ENCODE results near the gene APC. TPM values are rescaled to one million over a fixed set of nuclear protein-coding genes. Genes with fewer than 3 reads are reported as not detected.

APC gene
- total and polyA plus RNA-seq, 2 of the 13 experiments (the other 11 are each of a cell fraction or from before 2014, with no cell fraction given) = 6.1 to 19.0 TPM

- no peak overlapping the region for H2AFZ ChIP-seq (ENCODE audit: low read length)
- H3K9ac ChIP-seq (ENCODE audit: insufficient read depth, low read depth, low read length) = no peak overlapping the region
- no peaks in the 10 kb centered on the region for H3K79me2 ChIP-seq (ENCODE audit: insufficient read depth, low read length)
- TF ChIP-seq TEAD2 (CRISPR knock-in tag; IDR thresholded peaks at IDR 0.05) (no peak), KMT2B (CRISPR knock-in tag; IDR thresholded peaks at IDR 0.05) (no peak), ZNF207 (IDR thresholded peaks at IDR 0.05; ENCODE audit: borderline replicate concordance) (no peak), ZNF282 (IDR thresholded peaks at IDR 0.05; ENCODE audit: partially characterized antibody) (no peak), TAF1 (CRISPR knock-in tag; IDR thresholded peaks at IDR 0.05) (no peak), NONO (IDR thresholded peaks at IDR 0.05) (no peak), NONO (CRISPR knock-in tag; conservative IDR thresholded peaks at IDR 0.05) (no peak), HNRNPH1 (optimal IDR thresholded peaks at IDR 0.05; ENCODE audit: low read depth, low read length) (no peak), ZNF296 (CRISPR knock-in tag; conservative IDR thresholded peaks at IDR 0.05) (no peak), RBM22 (optimal IDR thresholded peaks at IDR 0.05; ENCODE audit: low read length) (no peak), ZSCAN31 (CRISPR knock-in tag; IDR thresholded peaks at IDR 0.05; ENCODE audit: low read depth) (no peak), GPN1 (CRISPR knock-in tag; IDR thresholded peaks at IDR 0.05; ENCODE audit: borderline replicate concordance) (no peak), SUZ12 (IDR thresholded peaks at IDR 0.05; ENCODE audit: low read depth, low read length) (no peak), ZNF800 (CRISPR knock-in tag; IDR thresholded peaks at IDR 0.05) (no peak), HNRNPL (IDR thresholded peaks at IDR 0.05; ENCODE audit: low read depth, low read length) (no peak)
- TF ChIP-seq, protein P1, sequence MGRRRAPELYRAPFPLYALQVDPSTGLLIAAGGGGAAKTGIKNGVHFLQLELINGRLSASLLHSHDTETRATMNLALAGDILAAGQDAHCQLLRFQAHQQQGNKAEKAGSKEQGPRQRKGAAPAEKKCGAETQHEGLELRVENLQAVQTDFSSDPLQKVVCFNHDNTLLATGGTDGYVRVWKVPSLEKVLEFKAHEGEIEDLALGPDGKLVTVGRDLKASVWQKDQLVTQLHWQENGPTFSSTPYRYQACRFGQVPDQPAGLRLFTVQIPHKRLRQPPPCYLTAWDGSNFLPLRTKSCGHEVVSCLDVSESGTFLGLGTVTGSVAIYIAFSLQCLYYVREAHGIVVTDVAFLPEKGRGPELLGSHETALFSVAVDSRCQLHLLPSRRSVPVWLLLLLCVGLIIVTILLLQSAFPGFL (CRISPR knock-in tag; IDR thresholded peaks at IDR 0.05) = no peak
- POLR2A ChIA-PET = no interaction called here
- H3K36me3 ChIP-seq (replicated peaks in 1 of 2; ENCODE audit: control insufficient read depth in 1 of 2, insufficient read depth in 2 of 2, low read length in 2 of 2) = peaks cover 2 to 24% of the 10 kb centered on the region in 2 experiments; a peak in 4 of 5 replicates
- no peaks in the 10 kb centered on the region for H3K4me1 ChIP-seq (ENCODE audit: insufficient read depth, low read length)
- DNase-seq (ENCODE audit: low spot score) = no peak
- FAIRE-seq = no peak
- H3K4me3 ChIP-seq (replicated peaks in 1 of 3; ENCODE audit: insufficient read depth in 1 of 3, low read depth in 2 of 3, low read length in 3 of 3) = no peak overlapping the region
- ATAC-seq = no peak
- BruUV-seq (replicated peaks) = no TSS peak
- in situ Hi-C loops (cut with HindIII; ENCODE audit: extremely low pct_ligation_motif_present, low pct_unique_long_range_greater_than_20kb) = no loop called here
- no peak overlapping the region for H3K27ac ChIP-seq (ENCODE audit: extremely low read length, insufficient read depth, low read length)
- intact Hi-C loops (cut with micrococcal nuclease; ENCODE audit: unreplicated experiment) = no loop called here
- no peak overlapping the region for H3K4me2 ChIP-seq (ENCODE audit: low read depth, low read length)
- 94% methylated on average over 13 of the region's 13 CpGs for WGBS (ENCODE audit: low lambda C conversion rate)
- H4K20me1 ChIP-seq (ENCODE audit: insufficient read depth, low read length) = no peaks in the 10 kb centered on the region
- CTCF ChIA-PET (ENCODE audit: low intra/inter-chr PET ratio, low total read pairs) = no interaction called here
- no peaks in the 10 kb centered on the region for H3K27me3 ChIP-seq (ENCODE audit: control insufficient read depth in 1 of 2, insufficient read depth in 2 of 2, low read length in 2 of 2)
- H3K9me3 ChIP-seq (ENCODE audit: low read length) = no peaks in the 10 kb centered on the region
Observed at GRCh38 chr5:112833971-112834370, 96.3 kb downstream of the APC start.
